Choroid plexus epithelial cell (primary cell): Measurements from ENCODE around the gene DOCK6.

Experiments used
- DNase-seq: peaks from one replicate; pipeline ENCODE4 v3.0.0-alpha.2; 2010; ENCODE audit warnings: low read depth
- H3K4me3 ChIP-seq: 2 replicates; pipeline ENCODE4 v1.5.1; 2011; ENCODE audit warnings: low read depth, mild to moderate bottlenecking, control low read depth, low read length, moderate library complexity
- CTCF ChIP-seq: conservative IDR thresholded peaks from 2 replicates; pipeline ENCODE4 v1.5.1; 2011; ENCODE audit warnings: low read depth, mild to moderate bottlenecking, control low read depth, inconsistent platforms, low read length, moderate library complexity

Gene DOCK6

GRCh38 chr19:11290256-11290655 is 27.9 kb upstream of the DOCK6 start:
- DNase-seq = no peak
- TF ChIP-seq CTCF = no peak
- H3K4me3 ChIP-seq = no peak overlapping the region

- no peak overlapping the region for H3K4me3 ChIP-seq
- peak; percentile 68 for DNase-seq
- peak; percentile 79 for TF ChIP-seq CTCF
Measured at GRCh38 chr19:11288349-11288748, 26.0 kb upstream of the DOCK6 start.

DNA sequence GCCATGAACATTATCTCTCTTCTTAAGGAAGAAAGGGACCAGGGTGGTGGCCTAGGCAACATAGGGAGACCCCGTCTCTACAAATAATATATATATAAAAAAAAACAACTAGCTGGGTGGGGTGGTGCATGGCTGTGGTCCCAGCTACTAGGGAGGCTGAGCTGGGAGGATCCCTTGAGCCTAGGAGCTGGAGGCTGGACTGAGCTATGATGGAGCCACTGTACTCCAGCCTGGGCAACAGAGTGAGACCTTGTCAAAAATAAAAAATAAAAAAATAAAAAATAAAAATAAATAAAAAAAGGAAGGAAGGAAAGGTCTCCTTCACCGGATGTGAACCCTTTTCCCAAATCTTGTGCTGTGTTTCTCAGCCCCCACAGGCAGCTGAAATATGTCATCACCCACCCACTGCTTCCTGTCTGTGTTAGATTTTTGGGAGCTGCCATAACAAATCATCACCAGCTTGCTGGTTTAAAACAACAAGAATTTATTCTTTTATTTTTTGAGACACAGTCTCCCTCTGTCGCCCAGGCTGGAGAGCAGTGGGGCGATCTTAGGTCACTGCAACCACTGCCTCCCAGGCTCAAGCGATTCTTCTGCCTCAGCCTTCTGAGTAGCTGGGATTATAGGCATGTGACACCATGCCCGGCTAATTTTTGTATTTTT is 24.1 kb upstream of the DOCK6 start:
- TF ChIP-seq CTCF = peak; percentile 36
- no peak overlapping the region for H3K4me3 ChIP-seq
- DNase-seq = peak; percentile 49

GRCh38 chr19:11284515-11284914 is 22.2 kb upstream of the DOCK6 start:
- no peak for TF ChIP-seq CTCF
- no peak overlapping the region for H3K4me3 ChIP-seq
- DNase-seq = peak; percentile 66

GRCh38 chr19:11281356-11282049 is 19.2 kb upstream of the DOCK6 start:
- no peak for DNase-seq
- TF ChIP-seq CTCF = no peak
- H3K4me3 ChIP-seq = no peak overlapping the region

DNA sequence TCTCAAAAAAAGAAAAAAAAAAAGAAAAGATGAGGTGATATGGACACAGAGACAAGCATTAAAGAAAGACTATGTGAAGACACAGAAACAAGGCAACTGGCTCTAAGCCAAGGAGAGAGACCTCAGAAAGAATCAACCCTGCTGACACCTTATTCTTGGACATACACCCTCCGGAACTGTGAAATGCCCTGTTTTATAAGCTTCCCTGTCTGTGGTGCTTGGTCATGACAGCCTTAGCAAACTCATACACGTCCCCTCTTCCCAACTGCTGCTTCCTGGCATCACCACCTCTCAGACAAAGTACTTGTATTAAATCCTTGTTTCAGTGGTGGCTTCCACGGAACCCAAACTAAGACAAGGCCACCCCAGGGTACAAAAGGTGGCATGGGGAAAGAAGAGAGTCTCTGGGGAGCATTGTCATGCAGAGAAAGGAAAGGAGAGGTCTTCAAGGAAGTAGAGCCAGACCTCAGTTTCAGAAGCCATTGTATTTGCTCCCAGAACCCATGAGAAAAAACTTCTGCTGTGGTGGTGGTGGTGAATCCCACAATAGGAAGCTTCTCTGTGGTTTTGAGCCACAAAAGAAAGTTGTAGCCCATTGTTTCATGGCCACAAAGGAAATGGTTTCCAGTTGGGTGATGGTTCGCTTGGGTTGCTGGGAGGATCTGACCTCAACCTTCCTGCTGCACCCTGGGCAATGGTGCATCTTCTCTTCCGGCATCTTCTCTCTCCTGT is 17.3 kb upstream of the DOCK6 start:
- no peak for TF ChIP-seq CTCF
- no peak overlapping the region for H3K4me3 ChIP-seq
- DNase-seq = no peak
